Activated CD4-positive, alpha-beta T cell treated with anti-CD3 and anti-CD28 coated beads, Interleukin-2, amount 10 ng/mL, durations not matched to agents 24 days and 14 days (primary cell): ENCODE results near the gene CNTN5. TPM values are rescaled to one million over a fixed set of nuclear protein-coding genes. Genes with fewer than 3 reads are reported as not detected.

ENCODE experiments used
- DNase-seq: peaks from one replicate; pipeline ENCODE4 v3.0.0; 2022
- H3K27ac Mint-ChIP-seq: one replicate; pipeline ENCODE4 v1.8.0; 2022; ENCODE audit warnings: mild to moderate bottlenecking, mixed read lengths
- H3K27me3 Mint-ChIP-seq: one replicate; pipeline ENCODE4 v1.8.0; 2022; ENCODE audit warnings: mixed read lengths
- H3K36me3 Mint-ChIP-seq: one replicate; pipeline ENCODE4 v1.8.0; 2022; ENCODE audit warnings: low read depth, mild to moderate bottlenecking, mixed read lengths
- H3K4me1 Mint-ChIP-seq: one replicate; pipeline ENCODE4 v1.8.0; 2021; ENCODE audit warnings: mixed read lengths
- H3K4me3 Mint-ChIP-seq: one replicate; pipeline ENCODE4 v1.8.0; 2022; ENCODE audit warnings: mild to moderate bottlenecking, moderate library complexity, mixed read lengths
- H3K9me3 Mint-ChIP-seq: one replicate; pipeline ENCODE4 v1.8.0; 2021; ENCODE audit warnings: mixed read lengths
- intact Hi-C: fragments of 100-400 bp; cut with micrococcal nuclease; formaldehyde crosslinking; loops from one replicate; pipeline ENCODE4 v1.15.1; 2023
- total RNA-seq: library from RNA; stranded (reverse); gene quantifications from 2 replicates; pipeline ENCODE4 v1.2.3, GENCODE V29; 2022

Gene CNTN5
- total RNA-seq, 1 donor from 2014 or later: not detected

DNA sequence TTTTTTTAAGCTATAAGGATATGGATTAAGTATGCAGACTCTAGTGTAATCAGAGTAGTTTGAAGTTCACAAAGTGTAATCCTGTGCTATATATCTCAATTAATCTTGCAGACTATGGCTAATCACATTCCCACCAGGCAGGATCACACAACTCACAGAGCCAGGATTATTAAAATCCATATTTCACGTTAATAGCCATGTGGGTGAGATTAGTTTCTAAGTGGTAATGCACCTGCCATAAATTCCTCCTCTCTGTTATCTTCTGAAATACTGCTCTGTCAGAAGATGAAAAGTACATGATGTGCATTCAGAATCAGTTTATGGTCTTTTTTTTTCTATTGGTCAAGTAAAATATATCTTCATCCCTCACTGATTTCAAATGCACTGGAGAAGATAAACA, 686.1 kb downstream of the CNTN5 start:
- H3K4me3 Mint-ChIP-seq: no peak overlapping the region
- no peaks in the 10 kb centered on the region for H3K9me3 Mint-ChIP-seq
- intact Hi-C loops: no loop called here
- no peak for DNase-seq
- no peaks in the 10 kb centered on the region for H3K27me3 Mint-ChIP-seq
- H3K4me1 Mint-ChIP-seq: no peaks in the 10 kb centered on the region
- H3K27ac Mint-ChIP-seq: no peak overlapping the region
- H3K36me3 Mint-ChIP-seq: no peaks in the 10 kb centered on the region

DNA sequence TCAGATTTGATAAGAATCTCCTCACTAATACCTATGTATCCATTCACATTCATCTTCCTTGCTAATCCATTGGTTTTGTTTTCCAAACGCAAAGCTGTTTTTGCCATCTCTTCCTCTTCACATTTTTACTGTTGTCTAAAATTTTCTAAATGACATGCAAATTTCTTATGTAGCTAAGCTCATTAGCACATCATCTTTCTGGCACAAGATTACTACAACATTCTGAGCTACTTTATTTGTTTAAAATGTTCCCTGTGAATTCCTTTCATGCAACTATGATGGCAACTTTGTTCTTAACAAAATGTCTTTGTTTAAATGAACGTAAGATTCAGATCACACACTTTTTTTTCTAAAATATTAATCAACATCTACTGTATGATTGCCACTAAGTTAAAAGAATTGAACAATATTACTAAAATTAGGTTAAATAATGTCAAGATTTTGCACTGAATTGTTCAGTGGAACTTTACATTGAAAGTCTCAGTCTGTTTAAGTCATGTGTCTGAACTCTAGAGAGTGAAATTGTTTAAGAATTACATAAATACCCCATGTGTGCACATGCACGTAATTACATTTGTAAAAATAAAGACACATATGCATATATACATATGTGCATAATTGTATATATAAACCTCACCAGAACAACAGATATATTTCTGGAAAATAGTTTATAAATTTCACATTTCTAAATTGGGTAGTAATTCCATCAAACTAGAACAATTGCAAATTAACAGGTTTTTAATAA, 688.4 kb downstream of the CNTN5 start:
- no peaks in the 10 kb centered on the region for H3K27me3 Mint-ChIP-seq
- no peak overlapping the region for H3K27ac Mint-ChIP-seq
- H3K4me1 Mint-ChIP-seq: no peaks in the 10 kb centered on the region
- no peaks in the 10 kb centered on the region for H3K9me3 Mint-ChIP-seq
- H3K36me3 Mint-ChIP-seq: no peaks in the 10 kb centered on the region
- intact Hi-C loops: no loop called here
- no peak for DNase-seq
- H3K4me3 Mint-ChIP-seq: no peak overlapping the region

DNA sequence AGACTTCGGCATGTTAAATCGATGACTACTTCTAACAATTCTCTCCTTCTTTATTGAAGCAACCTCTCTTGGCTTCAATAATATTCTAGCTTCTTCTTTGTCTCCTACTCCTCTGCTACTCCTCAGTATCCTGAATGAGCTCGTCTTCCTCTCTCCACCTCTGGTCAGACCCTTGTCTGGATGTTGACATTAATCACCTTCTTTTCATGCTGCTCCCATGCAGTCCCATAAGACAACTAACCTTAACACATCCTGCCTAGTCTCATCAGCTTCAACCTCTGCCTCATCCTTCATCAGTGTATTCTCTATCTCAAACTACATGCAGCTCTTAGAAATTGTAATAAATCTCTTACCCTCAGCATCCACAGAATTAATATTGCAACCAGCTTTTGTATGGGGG, 695.6 kb downstream of the CNTN5 start:
- H3K9me3 Mint-ChIP-seq: no peaks in the 10 kb centered on the region
- DNase-seq: no peak
- H3K27ac Mint-ChIP-seq: no peak overlapping the region
- H3K27me3 Mint-ChIP-seq: no peaks in the 10 kb centered on the region
- intact Hi-C loops: no loop called here
- H3K36me3 Mint-ChIP-seq: no peaks in the 10 kb centered on the region
- H3K4me1 Mint-ChIP-seq: no peaks in the 10 kb centered on the region
- no peak overlapping the region for H3K4me3 Mint-ChIP-seq

DNA sequence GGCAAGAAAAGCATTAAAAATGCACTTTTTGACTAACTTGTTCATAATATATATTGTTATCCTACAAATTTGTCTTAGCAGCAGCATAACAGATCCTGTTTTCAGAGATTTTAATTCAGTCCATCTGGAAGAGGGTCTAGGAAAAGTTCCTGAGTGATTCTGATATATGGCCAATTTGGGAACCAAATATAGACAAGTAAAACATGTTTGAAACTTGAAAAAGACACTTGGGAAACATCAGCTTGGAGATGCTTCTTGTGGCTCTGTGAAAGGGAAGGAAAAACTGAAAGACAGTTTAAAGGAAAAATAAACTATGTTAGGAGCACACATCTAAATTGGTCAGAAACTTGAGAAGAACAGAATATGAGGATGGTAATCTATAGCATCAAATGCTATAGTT, 697.5 kb downstream of the CNTN5 start:
- Mint-ChIP-seq H3K27ac (no peak overlapping the region), H3K27me3 (no peaks in the 10 kb centered on the region), H3K36me3 (no peaks in the 10 kb centered on the region), H3K4me1 (no peaks in the 10 kb centered on the region), H3K9me3 (no peaks in the 10 kb centered on the region), H3K4me3 (no peak overlapping the region)
- intact Hi-C loops: no loop called here
- DNase-seq: no peak

DNA sequence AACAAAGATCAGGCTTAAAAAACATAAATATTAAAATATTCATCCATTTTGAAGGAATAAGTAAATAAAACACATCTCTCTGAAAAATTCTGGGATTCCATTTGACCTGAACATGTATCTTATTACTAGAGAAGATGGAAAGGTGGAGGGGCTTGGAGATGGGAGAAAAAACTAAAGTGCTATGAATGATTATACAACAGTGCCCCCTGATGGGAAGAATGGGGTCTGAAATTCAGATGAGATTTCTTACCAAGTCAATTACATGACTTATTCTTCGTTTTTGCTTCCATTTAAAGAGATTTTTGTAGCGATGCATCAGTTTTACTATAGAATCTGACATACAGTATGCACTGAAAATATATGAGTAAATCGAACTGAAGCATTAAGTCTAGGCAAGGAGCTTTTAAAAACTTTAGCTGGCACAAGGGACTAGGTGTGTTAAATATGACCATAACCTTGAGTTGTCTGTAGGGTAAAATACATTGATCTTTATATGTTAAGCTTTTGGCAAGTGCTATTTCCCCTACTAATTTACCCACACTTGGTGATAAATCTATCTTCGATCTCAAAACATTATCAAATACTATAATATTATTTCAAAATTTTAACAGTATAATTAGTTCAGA, 718.8 kb downstream of the CNTN5 start:
- intact Hi-C loops: no loop called here
- peaks cover 5% of the 10 kb centered on the region for H3K9me3 Mint-ChIP-seq
- DNase-seq: no peak
- no peaks in the 10 kb centered on the region for H3K36me3 Mint-ChIP-seq
- no peaks in the 10 kb centered on the region for H3K27me3 Mint-ChIP-seq
- no peak overlapping the region for H3K27ac Mint-ChIP-seq
- H3K4me1 Mint-ChIP-seq: no peaks in the 10 kb centered on the region
- no peak overlapping the region for H3K4me3 Mint-ChIP-seq

DNA sequence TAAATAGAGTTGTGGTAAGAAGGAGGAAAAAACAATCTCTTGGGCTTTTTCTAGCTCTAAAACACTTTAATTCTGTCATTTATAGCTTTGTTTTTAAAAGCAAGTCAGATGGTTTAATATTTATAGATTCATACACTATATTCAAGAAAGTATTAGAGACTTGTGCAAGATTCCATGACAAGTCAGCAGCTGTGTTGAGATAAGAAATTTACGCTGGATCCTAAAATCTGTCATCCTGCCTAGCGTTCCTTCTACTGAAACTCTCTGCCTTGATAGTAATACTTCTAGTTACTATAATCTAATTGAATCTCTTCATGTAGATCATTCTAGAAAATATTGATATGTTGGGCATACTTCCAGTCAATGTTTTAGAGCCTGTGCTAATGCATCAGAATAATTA, 721.8 kb downstream of the CNTN5 start:
- H3K9me3 Mint-ChIP-seq: no peaks in the 10 kb centered on the region
- no peak for DNase-seq
- no peak overlapping the region for H3K27ac Mint-ChIP-seq
- H3K36me3 Mint-ChIP-seq: no peaks in the 10 kb centered on the region
- no peaks in the 10 kb centered on the region for H3K4me1 Mint-ChIP-seq
- no peak overlapping the region for H3K4me3 Mint-ChIP-seq
- intact Hi-C loops: no loop called here
- H3K27me3 Mint-ChIP-seq: no peaks in the 10 kb centered on the region

DNA sequence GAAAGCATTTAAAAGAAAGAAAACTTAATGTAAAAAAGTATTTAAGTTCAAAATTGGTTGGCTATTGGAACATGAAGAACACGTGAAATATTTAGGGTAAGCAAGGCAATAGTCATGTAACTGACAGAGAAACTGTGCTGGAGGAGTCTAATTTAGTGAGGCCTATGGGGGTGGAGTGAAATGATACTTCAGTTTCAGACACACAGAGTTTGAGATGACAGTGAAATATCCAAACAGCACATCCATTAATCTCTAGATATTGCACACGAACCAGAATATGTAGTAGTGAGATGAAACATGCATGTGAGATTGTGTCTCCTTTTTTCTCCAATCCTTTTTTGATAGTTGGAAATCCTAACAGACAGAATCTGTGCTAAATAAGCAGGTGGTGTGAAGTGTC, 739.0 kb downstream of the CNTN5 start:
- H3K27me3 Mint-ChIP-seq: no peaks in the 10 kb centered on the region
- H3K36me3 Mint-ChIP-seq: no peaks in the 10 kb centered on the region
- H3K4me3 Mint-ChIP-seq: no peak overlapping the region
- DNase-seq: no peak
- H3K27ac Mint-ChIP-seq: no peak overlapping the region
- no peaks in the 10 kb centered on the region for H3K4me1 Mint-ChIP-seq
- no peaks in the 10 kb centered on the region for H3K9me3 Mint-ChIP-seq
- intact Hi-C loops: no loop called here

DNA sequence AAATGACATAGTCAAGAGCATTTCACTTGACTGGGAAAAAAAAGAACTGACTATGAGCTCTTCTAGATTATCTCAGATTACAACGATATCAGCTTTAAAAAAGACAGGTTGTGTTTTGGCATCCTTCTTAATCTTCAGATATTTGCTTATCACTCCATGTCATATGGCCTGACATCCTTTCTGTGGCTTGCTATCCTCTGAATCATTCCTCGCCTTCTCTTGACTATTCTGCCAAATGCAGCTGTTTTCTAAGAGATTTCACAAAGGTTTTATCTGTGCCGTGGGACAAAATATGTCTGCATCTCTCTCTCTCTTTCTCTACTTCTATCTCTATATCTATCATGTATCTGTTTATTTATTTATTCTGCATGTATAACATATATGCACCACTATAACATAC, 746.1 kb downstream of the CNTN5 start:
- intact Hi-C loops: no loop called here
- no peak overlapping the region for H3K27ac Mint-ChIP-seq
- no peak for DNase-seq
- H3K27me3 Mint-ChIP-seq: no peaks in the 10 kb centered on the region
- no peak overlapping the region for H3K4me3 Mint-ChIP-seq
- no peaks in the 10 kb centered on the region for H3K36me3 Mint-ChIP-seq
- no peaks in the 10 kb centered on the region for H3K4me1 Mint-ChIP-seq
- H3K9me3 Mint-ChIP-seq: no peaks in the 10 kb centered on the region

DNA sequence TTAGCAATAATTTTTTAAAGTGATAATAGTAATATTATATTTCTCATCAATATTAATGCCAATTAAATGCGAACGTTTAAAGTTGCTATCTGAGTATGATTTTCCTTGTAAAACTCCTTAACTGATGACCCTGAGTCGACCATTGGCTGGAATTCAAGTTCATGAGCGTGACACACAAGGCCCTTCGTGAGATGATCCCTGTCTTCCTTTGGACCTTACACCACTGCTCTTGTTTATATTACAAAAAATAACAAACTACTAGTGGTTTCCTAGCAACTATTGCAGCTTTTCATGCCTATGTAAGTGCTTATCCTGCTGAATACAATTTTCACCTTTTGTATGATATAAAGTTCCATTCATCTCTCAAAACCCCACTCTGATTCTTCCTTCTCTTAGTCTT, 752.9 kb downstream of the CNTN5 start:
- no peak overlapping the region for H3K4me3 Mint-ChIP-seq
- no peaks in the 10 kb centered on the region for H3K4me1 Mint-ChIP-seq
- DNase-seq: no peak
- intact Hi-C loops: no loop called here
- no peak overlapping the region for H3K27ac Mint-ChIP-seq
- no peaks in the 10 kb centered on the region for H3K9me3 Mint-ChIP-seq
- H3K27me3 Mint-ChIP-seq: no peaks in the 10 kb centered on the region
- no peaks in the 10 kb centered on the region for H3K36me3 Mint-ChIP-seq

DNA sequence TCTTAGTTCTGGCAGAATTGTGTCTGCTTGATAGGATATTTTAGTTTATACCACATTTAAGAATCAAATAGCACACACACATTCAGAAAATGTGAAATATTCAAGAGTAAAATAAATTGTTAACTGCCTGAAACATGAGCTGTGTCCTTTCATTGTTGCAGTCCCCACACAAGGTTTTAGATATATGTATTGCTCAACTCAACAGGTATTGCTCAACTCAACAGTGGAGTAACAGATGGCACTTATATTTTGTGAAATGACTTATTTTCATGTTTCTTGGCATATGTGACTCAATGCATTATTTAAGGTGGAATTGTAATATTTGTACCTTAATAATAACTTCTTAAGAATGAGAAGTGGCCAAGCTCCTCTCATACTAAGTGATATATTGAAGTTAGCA, 760.3 kb downstream of the CNTN5 start:
- Mint-ChIP-seq H3K27ac (no peak overlapping the region), H3K9me3 (peaks cover 5% of the 10 kb centered on the region), H3K4me1 (no peaks in the 10 kb centered on the region), H3K27me3 (no peaks in the 10 kb centered on the region), H3K36me3 (no peaks in the 10 kb centered on the region), H3K4me3 (no peak overlapping the region)
- no peak for DNase-seq
- intact Hi-C loops: no loop called here

DNA sequence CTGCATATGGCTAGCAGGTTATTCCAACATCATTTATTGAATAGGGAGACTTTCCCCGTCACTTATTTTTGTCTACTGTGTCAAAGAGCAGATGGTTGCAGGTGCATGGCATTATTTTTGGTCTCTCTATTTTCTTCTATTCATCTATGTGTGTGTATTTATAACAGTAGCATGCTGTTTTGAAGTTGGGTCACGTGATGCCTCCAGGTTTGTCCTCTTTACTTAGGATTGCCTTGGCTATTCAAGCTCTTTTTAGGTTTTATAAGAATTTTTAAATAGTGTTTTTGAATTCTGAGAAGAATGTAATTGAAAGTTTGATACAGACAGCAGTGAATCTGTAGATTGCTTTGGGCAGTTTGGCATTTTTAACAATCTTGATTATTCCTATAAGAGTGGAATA, 770.6 kb downstream of the CNTN5 start:
- Mint-ChIP-seq H3K4me1 (no peaks in the 10 kb centered on the region), H3K36me3 (no peaks in the 10 kb centered on the region), H3K4me3 (no peak overlapping the region), H3K27me3 (no peaks in the 10 kb centered on the region), H3K27ac (no peak overlapping the region), H3K9me3 (peaks cover 10% of the 10 kb centered on the region)
- intact Hi-C loops: no loop called here
- no peak for DNase-seq

DNA sequence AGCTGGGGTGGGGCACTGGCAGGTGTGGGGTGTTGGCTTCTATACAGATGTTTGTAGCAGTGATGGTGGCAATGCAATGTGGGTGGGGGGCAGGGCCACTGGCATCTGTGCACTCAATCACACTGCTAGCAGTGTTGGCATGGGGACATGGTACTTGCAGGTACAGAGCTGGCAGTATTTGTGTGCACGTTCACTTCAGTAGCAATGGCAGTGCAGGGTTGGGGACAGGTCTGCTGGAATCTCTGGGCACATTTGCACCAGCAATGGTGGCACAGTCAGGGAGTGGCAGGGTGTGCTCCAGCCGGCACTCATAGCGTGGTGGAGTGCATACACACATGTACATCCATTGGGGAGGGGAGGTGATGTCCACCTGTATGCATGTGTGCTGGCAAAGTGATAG, 775.2 kb downstream of the CNTN5 start:
- Mint-ChIP-seq H3K36me3 (no peaks in the 10 kb centered on the region), H3K27ac (no peak overlapping the region), H3K27me3 (no peaks in the 10 kb centered on the region), H3K4me3 (no peak overlapping the region), H3K9me3 (peaks cover 6% of the 10 kb centered on the region), H3K4me1 (no peaks in the 10 kb centered on the region)
- intact Hi-C loops: no loop called here
- no peak for DNase-seq

DNA sequence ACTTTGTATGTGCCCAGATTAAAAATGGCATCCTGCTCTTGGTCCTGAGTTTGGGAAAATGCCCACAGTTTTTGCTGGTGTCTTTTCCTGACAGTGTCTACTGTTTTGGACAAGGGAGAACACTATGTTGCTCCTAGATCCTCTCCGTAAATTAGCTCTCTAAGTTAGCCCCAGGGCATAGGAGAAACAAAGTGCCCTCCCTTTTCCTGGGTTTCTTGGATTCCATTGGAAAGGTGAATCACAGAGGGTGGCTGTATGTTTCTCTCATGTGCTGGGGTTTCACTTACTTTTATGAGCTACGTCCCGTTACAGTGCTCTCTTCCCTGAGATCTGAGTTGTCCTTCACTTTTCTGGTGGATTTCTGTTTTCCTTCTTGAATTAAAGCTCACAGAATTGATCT, 782.8 kb downstream of the CNTN5 start:
- Mint-ChIP-seq H3K4me3 (no peak overlapping the region), H3K4me1 (no peaks in the 10 kb centered on the region), H3K27ac (no peak overlapping the region), H3K27me3 (no peaks in the 10 kb centered on the region), H3K9me3 (no peaks in the 10 kb centered on the region), H3K36me3 (no peaks in the 10 kb centered on the region)
- intact Hi-C loops: no loop called here
- no peak for DNase-seq

DNA sequence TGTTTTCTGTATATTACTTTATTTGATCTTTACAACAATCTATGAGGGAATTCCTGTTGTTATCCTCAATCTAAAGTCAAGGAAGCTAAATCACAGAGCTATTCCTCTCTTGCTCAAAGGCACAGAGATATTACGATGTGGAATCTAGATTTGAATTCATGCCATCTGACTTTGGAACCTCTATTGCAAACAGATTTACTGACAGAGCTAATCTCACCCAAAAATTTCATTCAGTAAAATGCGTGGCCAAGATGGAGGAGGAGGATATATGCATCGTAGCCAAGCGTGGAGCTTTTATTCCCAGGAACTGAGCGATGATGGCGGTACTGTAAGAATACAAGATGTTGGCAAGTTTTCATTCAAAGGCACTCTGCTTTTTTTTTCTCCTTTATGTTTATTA, 791.8 kb downstream of the CNTN5 start:
- no peak for DNase-seq
- Mint-ChIP-seq H3K27me3 (no peaks in the 10 kb centered on the region), H3K9me3 (peaks cover 3% of the 10 kb centered on the region), H3K4me3 (no peak overlapping the region), H3K36me3 (no peaks in the 10 kb centered on the region), H3K27ac (no peak overlapping the region), H3K4me1 (no peaks in the 10 kb centered on the region)
- intact Hi-C loops: no loop called here

DNA sequence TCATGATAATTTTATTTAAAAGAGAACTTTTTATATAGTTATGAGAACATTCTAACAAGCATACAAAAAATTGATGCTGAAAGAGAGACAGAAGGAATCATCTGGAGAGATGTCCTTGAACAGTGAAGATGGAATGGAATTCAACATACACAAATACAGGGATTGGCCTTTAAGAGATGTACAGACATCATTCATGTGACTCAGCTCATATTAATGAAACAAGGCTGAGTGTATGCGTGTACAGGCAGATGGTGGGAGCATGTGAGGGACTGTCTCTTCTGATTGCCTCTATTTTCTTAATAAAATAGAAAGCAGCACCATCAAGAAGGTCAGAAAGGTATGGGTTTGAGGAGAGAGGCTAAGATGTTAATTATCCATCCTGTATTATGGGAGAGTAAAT, 793.3 kb downstream of the CNTN5 start:
- Mint-ChIP-seq H3K36me3 (no peaks in the 10 kb centered on the region), H3K27me3 (no peaks in the 10 kb centered on the region), H3K27ac (no peak overlapping the region), H3K4me3 (no peak overlapping the region), H3K9me3 (peaks cover 3% of the 10 kb centered on the region), H3K4me1 (no peaks in the 10 kb centered on the region)
- intact Hi-C loops: no loop called here
- DNase-seq: no peak
